HG03139 (cell line): ENCODE results near the gene GOT2.
A peak's percentile ranks its signal among the peaks of the same experiment; 100 is the strongest.
"Not testable (repeated sequence)": the region's sequence is repeated elsewhere in the genome, so short reads cannot be mapped to it uniquely, and the experiment has no call there.

Experiments
- ATAC-seq: cut with Tn5 transposase; IDR thresholded peaks from one replicate; pipeline ENCODE4 v1.9.1; 2021; ENCODE audit not compliant: unreplicated experiment

Gene GOT2

GRCh38 chr16:58733671-58734458 lies at the start of gene GOT2:
Gene GOT2 (minus strand): TSS chr16:58734316. CDS start chr16:58734228, 88 bp downstream.
- peak; percentile 94 for ATAC-seq

- not testable (repeated sequence) for ATAC-seq
Observed at GRCh38 chr16:58779291-58779690, 45.2 kb upstream of the GOT2 start.

- ATAC-seq = no peak
Observed at GRCh38 chr16:58773870-58774269, 39.8 kb upstream of the GOT2 start.

GRCh38 chr16:58768145-58768544 lies 34.0 kb upstream of the GOT2 start:
- ATAC-seq = no peak

GRCh38 chr16:58767581-58767980 lies 33.5 kb upstream of the GOT2 start:
- no peak for ATAC-seq

- no peak for ATAC-seq
Observed at GRCh38 chr16:58756650-58757332, 22.7 kb upstream of the GOT2 start.

- ATAC-seq = peak; percentile 98
Observed at GRCh38 chr16:58755989-58756649, 22.0 kb upstream of the GOT2 start.

- ATAC-seq = no peak
Observed at GRCh38 chr16:58753711-58754134, 19.6 kb upstream of the GOT2 start.

GRCh38 chr16:58744497-58744896 lies 10.4 kb upstream of the GOT2 start:
- no peak for ATAC-seq

- no peak for ATAC-seq
Observed at GRCh38 chr16:58741976-58742375, 7.9 kb upstream of the GOT2 start.

- no peak for ATAC-seq
Observed at GRCh38 chr16:58741166-58741565, 7.0 kb upstream of the GOT2 start.

- no peak for ATAC-seq
Observed at GRCh38 chr16:58738672-58739296, 4.7 kb upstream of the GOT2 start.

- not testable (repeated sequence) for ATAC-seq
Observed at GRCh38 chr16:58736341-58736740, 2.2 kb upstream of the GOT2 start.

GRCh38 chr16:58734459-58734787 lies 307 bp upstream of the GOT2 start:
- no peak for ATAC-seq

GRCh38 chr16:58733248-58733670 lies 857 bp downstream of the GOT2 start:
- no peak for ATAC-seq

GRCh38 chr16:58732545-58733247 lies 1.4 kb downstream of the GOT2 start:
- ATAC-seq = no peak

GRCh38 chr16:58730724-58731370 lies 3.3 kb downstream of the GOT2 start:
- ATAC-seq = no peak

GRCh38 chr16:58727796-58728568 lies 6.1 kb downstream of the GOT2 start:
- no peak for ATAC-seq

GRCh38 chr16:58727028-58727781 lies 6.9 kb downstream of the GOT2 start:
- ATAC-seq = no peak
